Ovary (tissue), 9 donors: ENCODE measurements around the gene COL6A1. TPM values are rescaled to one million over a fixed set of nuclear protein-coding genes. Genes with fewer than 3 reads are reported as not detected.
A peak's percentile ranks its signal among the peaks of the same experiment; 100 is the strongest.

ENCODE experiments used
- DNase-seq, 5 donors: peaks; one replicate each; pipeline ENCODE4 v3.0.0-alpha.2; 2019 to 2020
- H3K27ac ChIP-seq, 2 donors: fragments of 200-600 bp; one replicate each; pipeline versions ENCODE4 v1.5.1 to v1.8.0; 2019 to 2022
- H3K27me3 ChIP-seq: fragments of 200-600 bp; one replicate; pipeline ENCODE4 v1.8.0; 2022
- H3K36me3 ChIP-seq: fragments of 200-600 bp; sonication (generic); one replicate; pipeline ENCODE4 v1.5.1; 2019
- H3K4me1 ChIP-seq: one replicate; pipeline ENCODE4 v1.8.1; 2013; ENCODE audit warnings: mild to moderate bottlenecking, moderate library complexity; ENCODE audit not compliant: insufficient read depth
- H3K4me3 ChIP-seq: fragments of 200-600 bp; sonication (generic); one replicate; pipeline ENCODE4 v1.5.1; 2017
- H3K9me3 ChIP-seq, 2 donors: fragments of 200-600 bp in 1 of 2; sonication (generic) in 1 of 2; one replicate each; pipeline versions ENCODE4 v1.5.1 to v1.8.1; 2013 to 2019; ENCODE audit warnings: mild to moderate bottlenecking in 1 of 2, moderate library complexity in 1 of 2
- EP300 ChIP-seq: sonication (generic); formaldehyde crosslinking; IDR thresholded peaks from one replicate; pipeline ENCODE4 v1.6.1; 2017; ENCODE audit warnings: antibody characterized with exemption
- POLR2A ChIP-seq: fragments of 450-650 bp; IDR thresholded peaks from one replicate; pipeline ENCODE4 v1.6.1; 2017; ENCODE audit warnings: antibody characterized with exemption, mild to moderate bottlenecking, moderate library complexity
- WGBS, 3 donors: extraction: QIAGEN DNeasy Blood & Tissue Kit in 1 of 3; methylation state at CpG; one replicate each; pipeline versions ENCODE4 v1.1.5 to v1.1.7; 2013 to 2017; 5-methylcytosine and 5-hydroxymethylcytosine counted together
- intact Hi-C, 4 donors: fragments of 100-400 bp; cut with DNase I; formaldehyde crosslinking; loops; one replicate each; pipeline versions ENCODE4 v1.11.0 to v1.15.1; 2022 to 2023
- polyA plus RNA-seq, 2 donors: library from polyadenylated mRNA; stranded (reverse); fragments of 200-250 nt in 1 of 2; fragments of 350-450 nt in 1 of 2; fragmentation: Illumina TruSeq in 1 of 2; extraction: RNeasy Lipid Tissue Mini Kit (QIAGEN cat#74804) in 1 of 2; gene quantifications; one replicate each; pipeline ENCODE4 v1.2.3, GENCODE V29; 2013 to 2014
- total RNA-seq, 7 donors: library from RNA; depleted of rRNA in 2 of 7; stranded (reverse); fragments of >200 nt in 2 of 7; fragmentation: NEBNext Ultra II Directional in 3 of 7; extraction: Animal tissue kit (Norgen Biotek cat#: 25700) in 3 of 7; gene quantifications; one replicate each; pipeline versions ENCODE4 v1.1.0 to v1.2.4, GENCODE V29; 2016 to 2023
- TF ChIP-seq, protein P1 (sequence below), 3 donors: fragments of 450-650 bp in 2 of 3; fragments of 200-600 bp in 1 of 3; IDR thresholded peaks; one replicate each; pipeline versions ENCODE4 v1.5.1 to v1.8.0; 2016 to 2022; ENCODE audit warnings: antibody characterized with exemption in 3 of 3, mild to moderate bottlenecking in 1 of 3
- donor health status: DM: no; HTN: no; CAD: no; lungs with moderate emphysema.
- donor health status: DM: no; HTN: no; CAD: no.
- donor health status: Bipolar disorder and iron deficiency.
- donor health status: DM: yes; HTN: yes; CAD: no.
- donor health status: DM: no; HTN: no; CAD: no.
- donor health status: DM: yes; HTN: yes; CAD: no.

COL6A1 gene
- total and polyA plus RNA-seq, 9 donors: 112 to 905 (median 731) TPM

DNA sequence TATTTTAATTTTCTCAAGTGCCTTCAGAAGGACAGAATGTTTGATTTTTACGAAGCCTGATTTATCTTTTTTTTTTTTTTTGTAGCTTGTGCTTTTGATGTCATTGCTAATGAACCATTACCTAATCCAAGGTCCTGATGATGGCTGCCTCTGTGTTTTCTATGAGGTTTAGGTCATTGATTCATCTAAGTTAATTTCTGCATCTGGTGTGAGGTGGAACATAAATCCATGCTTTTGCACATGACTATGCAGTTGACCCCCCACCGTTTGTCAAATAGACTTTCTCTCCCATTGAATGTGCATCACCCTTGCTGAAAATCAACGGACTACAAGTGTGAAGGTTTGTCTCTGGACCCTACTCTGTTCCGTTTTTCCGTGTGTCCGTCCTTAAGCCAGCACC, 50.5 kb downstream of the COL6A1 start:
- no peaks in the 10 kb centered on the region for H3K27me3 ChIP-seq
- H3K27ac ChIP-seq: no peak overlapping the region
- no peaks in the 10 kb centered on the region for H3K36me3 ChIP-seq
- peaks cover 18% of the 10 kb centered on the region for H3K4me1 ChIP-seq
- no peak overlapping the region for H3K4me3 ChIP-seq
- H3K9me3 ChIP-seq: no peaks in the 10 kb centered on the region
- WGBS, 3 donors: 90 to 94% (median 93%) methylated on average over 6 of the region's 6 CpGs
- TF ChIP-seq, protein P1, sequence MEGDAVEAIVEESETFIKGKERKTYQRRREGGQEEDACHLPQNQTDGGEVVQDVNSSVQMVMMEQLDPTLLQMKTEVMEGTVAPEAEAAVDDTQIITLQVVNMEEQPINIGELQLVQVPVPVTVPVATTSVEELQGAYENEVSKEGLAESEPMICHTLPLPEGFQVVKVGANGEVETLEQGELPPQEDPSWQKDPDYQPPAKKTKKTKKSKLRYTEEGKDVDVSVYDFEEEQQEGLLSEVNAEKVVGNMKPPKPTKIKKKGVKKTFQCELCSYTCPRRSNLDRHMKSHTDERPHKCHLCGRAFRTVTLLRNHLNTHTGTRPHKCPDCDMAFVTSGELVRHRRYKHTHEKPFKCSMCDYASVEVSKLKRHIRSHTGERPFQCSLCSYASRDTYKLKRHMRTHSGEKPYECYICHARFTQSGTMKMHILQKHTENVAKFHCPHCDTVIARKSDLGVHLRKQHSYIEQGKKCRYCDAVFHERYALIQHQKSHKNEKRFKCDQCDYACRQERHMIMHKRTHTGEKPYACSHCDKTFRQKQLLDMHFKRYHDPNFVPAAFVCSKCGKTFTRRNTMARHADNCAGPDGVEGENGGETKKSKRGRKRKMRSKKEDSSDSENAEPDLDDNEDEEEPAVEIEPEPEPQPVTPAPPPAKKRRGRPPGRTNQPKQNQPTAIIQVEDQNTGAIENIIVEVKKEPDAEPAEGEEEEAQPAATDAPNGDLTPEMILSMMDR (IDR thresholded peaks at IDR 0.05): no peak
- TF ChIP-seq POLR2A (no peak), EP300 (no peak)
- DNase-seq: no peak
- intact Hi-C loops: no loop called here

DNA sequence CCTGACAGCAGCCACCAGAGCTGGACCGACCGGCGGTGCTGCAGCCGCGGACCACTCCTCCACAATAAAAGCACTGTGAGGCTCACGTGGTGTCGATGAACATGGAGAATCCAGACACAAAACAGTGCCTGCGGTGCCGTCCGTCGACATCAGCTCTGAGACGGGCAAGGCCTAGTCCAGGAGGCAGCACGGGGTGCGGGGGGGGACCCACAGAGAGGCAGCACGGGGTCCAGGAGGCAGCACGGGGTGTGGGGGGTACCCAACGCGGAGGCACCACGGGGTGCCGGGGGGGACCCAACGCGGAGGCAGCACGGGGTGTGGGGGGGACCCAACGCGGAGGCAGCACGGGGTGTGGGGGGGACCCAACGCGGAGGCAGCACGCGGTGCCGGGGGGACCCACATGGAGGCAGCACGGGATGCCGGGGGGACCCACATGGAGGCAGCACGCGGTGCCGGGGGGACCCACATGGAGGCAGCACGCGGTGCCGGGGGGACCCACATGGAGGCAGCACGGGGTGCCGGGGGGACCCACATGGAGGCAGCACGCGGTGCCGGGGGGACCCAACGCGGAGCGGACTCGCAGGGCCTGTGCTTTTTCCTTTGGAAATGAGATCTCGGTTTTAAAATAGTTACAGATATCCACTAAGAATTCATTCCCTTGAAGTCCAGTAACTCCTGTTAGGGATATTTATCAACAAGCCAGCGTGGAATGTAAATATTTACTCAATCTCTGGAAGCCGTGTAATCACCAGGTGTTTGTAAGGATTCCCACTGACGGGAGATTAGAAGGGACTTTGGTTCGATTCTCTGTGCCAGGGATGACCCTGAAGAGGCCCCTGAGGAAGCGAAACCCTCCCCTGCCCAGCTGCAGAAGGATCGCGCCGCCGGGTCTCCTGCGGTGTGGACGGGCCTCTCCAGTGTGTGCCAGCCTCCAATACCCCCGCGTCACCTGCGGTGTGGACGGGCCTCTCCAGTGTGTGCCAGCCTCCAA, 52.1 kb downstream of the COL6A1 start:
- 27 to 70% (median 43%) methylated on average over 44 to 64 of the region's 64 CpGs for WGBS, 3 donors
- peak overlapping the region; percentile 43 to 50 for H3K27ac ChIP-seq

DNA sequence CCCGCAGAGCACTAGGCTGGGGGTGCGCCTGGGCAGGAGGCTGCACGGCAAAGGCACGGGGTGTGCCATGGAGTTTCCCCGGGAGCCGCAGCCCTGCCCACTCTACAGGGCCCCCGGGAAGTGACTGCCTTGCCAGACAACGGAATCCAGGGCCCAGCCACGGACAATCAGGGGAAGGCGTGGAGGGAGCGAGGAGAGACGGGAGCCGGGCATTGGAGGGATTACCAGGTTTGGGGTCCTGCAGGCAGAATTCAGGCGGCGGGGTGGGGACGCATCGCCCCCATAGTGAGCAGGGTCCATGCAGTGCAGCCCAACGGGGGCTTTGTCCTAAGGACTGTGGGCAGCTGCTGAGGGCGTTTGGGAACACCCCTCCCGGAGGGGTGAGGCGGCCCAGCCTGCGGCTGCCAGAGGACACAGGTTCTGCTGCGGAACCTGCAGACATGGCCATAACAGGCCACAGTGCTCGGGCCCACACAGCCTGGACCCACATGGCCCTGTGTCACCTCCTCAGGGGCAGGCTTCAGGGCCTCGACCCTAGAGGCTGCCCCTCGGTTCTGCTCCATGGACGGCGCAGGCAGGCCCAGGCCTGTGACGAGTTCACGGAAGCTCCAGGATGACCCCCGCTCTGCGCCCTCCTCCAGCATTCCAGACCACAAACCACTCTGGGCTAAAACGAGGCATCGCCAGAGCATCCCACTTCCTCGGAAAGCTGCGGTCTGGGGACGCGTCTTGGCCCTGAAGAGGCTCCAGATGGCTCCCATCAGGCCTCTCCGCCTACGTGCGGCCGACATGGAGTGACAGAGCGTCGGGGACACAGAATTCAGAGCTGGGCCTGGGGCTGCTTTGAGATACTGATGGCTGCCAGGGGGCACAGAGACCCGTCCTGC, 54.5 kb downstream of the COL6A1 start:
- H3K9me3 ChIP-seq: no peaks in the 10 kb centered on the region
- peaks cover 18% of the 10 kb centered on the region for H3K4me1 ChIP-seq
- H3K27ac ChIP-seq: peak overlapping the region; percentile 42 to 91
- TF ChIP-seq, protein P1 (IDR thresholded peaks at IDR 0.05): no peak
- no peak for TF ChIP-seq POLR2A
- TF ChIP-seq EP300: no peak
- H3K4me3 ChIP-seq: no peak overlapping the region
- no peaks in the 10 kb centered on the region for H3K27me3 ChIP-seq
- DNase-seq: peak; percentile 56 to 80 (median 72)
- intact Hi-C loops: loop anchor here in 1 of 4 donors (5.0 kb wide), 2 partner anchors 51 to 54 kb away; partner anchors contain the start of gene COL6A1
- no peaks in the 10 kb centered on the region for H3K36me3 ChIP-seq
- WGBS, 3 donors: 36 to 52% (median 42%) methylated on average over 43 to 45 of the region's 45 CpGs

More for the DNA sequence above, 52.1 kb downstream of the COL6A1 start:
- peak in 4 of 5 donors; percentile 66 to 77 (median 69) for DNase-seq
- no peak overlapping the region for H3K4me3 ChIP-seq
- H3K4me1 ChIP-seq: peaks cover 15% of the 10 kb centered on the region
- no peaks in the 10 kb centered on the region for H3K36me3 ChIP-seq
- H3K9me3 ChIP-seq: no peaks in the 10 kb centered on the region
- intact Hi-C loops: no loop called here
- no peaks in the 10 kb centered on the region for H3K27me3 ChIP-seq
- TF ChIP-seq EP300: no peak
- no peak for TF ChIP-seq POLR2A
- TF ChIP-seq, protein P1 (IDR thresholded peaks at IDR 0.05): no peak

DNA sequence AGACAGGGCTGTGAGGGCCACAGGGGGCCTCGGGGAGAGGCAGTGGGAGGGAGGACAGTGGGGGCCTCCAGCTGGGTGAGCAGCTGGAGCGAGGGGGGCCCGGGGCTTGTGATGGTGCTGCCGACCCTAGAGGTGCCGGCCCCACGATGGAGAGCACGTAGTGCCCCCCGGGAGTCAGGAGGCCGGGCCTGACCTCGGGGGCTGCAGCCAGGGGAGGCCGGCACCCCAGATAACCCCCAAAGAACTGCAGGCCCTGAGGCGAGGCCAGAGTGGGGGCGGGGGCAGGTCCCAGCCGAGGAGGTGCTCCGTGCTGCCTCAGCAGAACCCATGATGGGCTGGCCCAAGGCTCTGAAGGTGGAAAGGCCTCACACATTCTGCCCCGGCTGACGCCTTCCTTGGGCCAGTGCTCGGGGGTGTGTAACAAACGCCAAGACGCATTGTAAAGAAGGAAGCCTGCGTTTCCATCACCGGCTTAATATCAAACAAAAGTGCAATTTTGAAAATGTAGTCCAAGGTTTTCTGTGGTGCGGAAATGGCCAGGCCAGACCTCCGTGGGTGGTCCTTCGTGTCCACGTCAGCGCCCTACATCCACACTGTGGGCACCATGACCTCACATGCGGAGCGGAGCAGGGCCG, 55.2 kb downstream of the COL6A1 start:
- Histone ChIP-seq H3K27me3 (no peaks in the 10 kb centered on the region), H3K4me1 (peaks cover 18% of the 10 kb centered on the region), H3K4me3 (no peak overlapping the region), H3K36me3 (no peaks in the 10 kb centered on the region), H3K27ac (peak overlapping the region; percentile 42 to 91), H3K9me3 (no peaks in the 10 kb centered on the region)
- TF ChIP-seq POLR2A: no peak
- TF ChIP-seq, protein P1 (IDR thresholded peaks at IDR 0.05): no peak
- no peak for TF ChIP-seq EP300
- intact Hi-C loops: loop anchor here in 1 of 4 donors (5.0 kb wide), 2 partner anchors 50 to 55 kb away; partner anchors contain the start of gene COL6A1
- WGBS, 3 donors: 54 to 57% (median 55%) methylated on average over 28 to 30 of the region's 30 CpGs
- peak; percentile 49 to 75 (median 68) for DNase-seq
